ENCODE measurements around the gene DNAJB6.
A peak's percentile ranks its signal among the peaks of the same experiment; 100 is the strongest.

Gene DNAJB6

GRCh38 chr7:157403646-157404401 lies 67.0 kb downstream of the DNAJB6 start:
- H3K36me3 ChIP-seq = 0 out of 2 replicates have a peak, but pooled peaks cover 2% of the 10 kb centered on the region
- DNase-seq = no peak
- TF ChIP-seq CTCF (IDR thresholded peaks at IDR 0.05; ENCODE audit: low read depth, low read length) = no peak
- H3K27me3 ChIP-seq = no peaks in the 10 kb centered on the region
- peaks cover 15% of the 10 kb centered on the region for H3K4me1 ChIP-seq
- no peak overlapping the region for H3K4me3 ChIP-seq (ENCODE audit: low read depth, low read length)
- no peaks in the 10 kb centered on the region for H3K9me3 ChIP-seq

- DNase-seq = peak; percentile 83
- TF ChIP-seq CTCF (IDR thresholded peaks at IDR 0.05; ENCODE audit: low read depth, low read length) = no peak
- no peaks in the 10 kb centered on the region for H3K27me3 ChIP-seq
- peaks cover 12% of the 10 kb centered on the region for H3K4me1 ChIP-seq
- no peaks in the 10 kb centered on the region for H3K9me3 ChIP-seq
- peak overlapping the region; percentile 36 for H3K4me3 ChIP-seq (ENCODE audit: low read depth, low read length)
- peaks cover 6% of the 10 kb centered on the region; the same call in 1 of the 2 replicates for H3K36me3 ChIP-seq
Observed at GRCh38 chr7:157404845-157405481, 68.2 kb downstream of the DNAJB6 start.

- Histone ChIP-seq H3K4me3 (ENCODE audit: low read depth, low read length) (peak overlapping the region; percentile 36), H3K36me3 (peaks cover 5% of the 10 kb centered on the region; the same call in 1 of the 2 replicates), H3K9me3 (no peaks in the 10 kb centered on the region), H3K4me1 (peaks cover 12% of the 10 kb centered on the region), H3K27me3 (no peaks in the 10 kb centered on the region)
- TF ChIP-seq CTCF (IDR thresholded peaks at IDR 0.05; ENCODE audit: low read depth, low read length) = no peak
- DNase-seq = peak; percentile 85
Observed at GRCh38 chr7:157405501-157405900, 68.7 kb downstream of the DNAJB6 start.

- H3K4me3 ChIP-seq (ENCODE audit: low read depth, low read length) = peak overlapping the region; percentile 36
- no peaks in the 10 kb centered on the region for H3K27me3 ChIP-seq
- DNase-seq = peak; percentile 74
- H3K4me1 ChIP-seq = peaks cover 12% of the 10 kb centered on the region
- peak; percentile 69 for TF ChIP-seq CTCF (IDR thresholded peaks at IDR 0.05; ENCODE audit: low read depth, low read length)
- H3K36me3 ChIP-seq = peaks cover 4% of the 10 kb centered on the region; the same call in 1 of the 2 replicates
- H3K9me3 ChIP-seq = no peaks in the 10 kb centered on the region
Observed at GRCh38 chr7:157405914-157406810, 69.4 kb downstream of the DNAJB6 start.

- no peaks in the 10 kb centered on the region for H3K9me3 ChIP-seq
- no peaks in the 10 kb centered on the region for H3K27me3 ChIP-seq
- H3K4me1 ChIP-seq = peaks cover 12% of the 10 kb centered on the region
- no peak for DNase-seq
- peaks cover 4% of the 10 kb centered on the region; the same call in 1 of the 2 replicates for H3K36me3 ChIP-seq
- H3K4me3 ChIP-seq (ENCODE audit: low read depth, low read length) = no peak overlapping the region
- TF ChIP-seq CTCF (IDR thresholded peaks at IDR 0.05; ENCODE audit: low read depth, low read length) = no peak
Observed at GRCh38 chr7:157406971-157407370, 70.2 kb downstream of the DNAJB6 start.
